GM04503 (cell line): ENCODE results near the gene BNC2.

Source experiments
- DNase-seq: peaks from one replicate; pipeline ENCODE4 v3.0.0-alpha.2; 2012; ENCODE audit warnings: low read depth

Gene BNC2

DNA sequence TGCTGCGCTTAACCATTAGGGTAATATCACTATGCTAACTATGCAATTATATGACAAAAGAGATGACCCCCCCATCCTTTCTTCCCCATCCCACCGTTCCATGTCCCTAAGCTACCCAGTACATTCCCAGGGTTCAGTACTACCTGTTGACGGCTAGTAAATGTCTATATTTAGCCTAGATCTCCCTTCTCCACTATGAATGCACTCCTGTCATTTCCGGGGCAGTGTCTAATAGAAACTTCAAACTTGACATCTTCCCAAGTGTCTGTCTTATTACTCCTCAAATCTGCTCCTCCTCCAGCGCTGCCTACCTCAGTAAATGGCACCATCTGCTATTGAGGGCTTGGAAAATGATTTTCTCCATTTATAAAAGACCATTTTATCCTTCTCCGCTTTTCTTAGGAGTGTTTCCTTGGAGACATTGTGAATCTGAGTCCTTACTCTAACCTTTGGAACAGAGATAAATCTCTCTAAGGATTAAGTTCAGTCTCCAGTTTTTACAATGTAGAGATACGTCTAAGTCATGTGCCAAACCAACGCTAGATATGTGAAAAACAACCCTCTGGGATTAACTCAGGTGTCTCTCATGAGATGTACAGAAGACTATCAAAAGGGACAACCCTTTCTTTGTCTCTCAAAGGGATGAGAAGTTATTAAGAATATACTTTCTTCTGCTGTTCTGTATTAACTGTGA, 114.9 kb downstream of the BNC2 start:
- DNase-seq = no peak

DNA sequence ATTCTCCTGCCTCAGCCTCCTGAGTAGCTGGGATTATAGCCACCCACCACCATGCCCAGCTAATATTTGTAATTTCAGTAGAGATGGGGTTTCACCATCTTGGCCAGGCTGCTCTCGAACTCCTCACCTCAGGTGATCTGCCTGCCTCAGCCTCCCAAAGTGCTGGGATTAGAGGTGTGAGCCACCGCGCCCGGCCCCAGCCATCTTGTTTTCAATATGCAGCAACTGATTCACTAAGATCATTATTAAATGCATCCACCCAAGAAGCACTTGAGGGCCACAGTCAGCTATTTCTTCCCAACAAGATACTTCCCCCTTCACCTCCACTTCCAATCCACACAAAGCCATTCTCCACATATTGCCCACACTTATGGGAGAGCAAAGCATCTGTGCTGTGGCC, 115.8 kb downstream of the BNC2 start:
- DNase-seq = no peak

DNA sequence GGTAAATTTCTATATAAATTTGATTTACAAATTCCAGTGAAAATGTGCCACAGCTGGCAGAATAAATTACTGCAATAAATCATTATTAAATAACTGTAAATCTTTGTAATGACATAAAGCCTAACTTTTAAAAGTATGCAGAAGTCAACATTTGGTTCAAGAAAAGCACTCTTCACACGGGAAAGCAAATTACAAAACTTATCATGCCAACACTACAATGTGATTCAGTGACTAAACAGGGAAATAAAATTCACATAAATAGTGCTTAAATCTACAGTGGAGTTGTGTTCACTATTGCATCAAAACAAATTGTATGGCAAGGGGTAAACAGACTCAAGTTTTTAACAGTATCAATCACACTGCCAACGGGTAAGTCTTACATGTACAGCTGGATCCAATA, 117.2 kb downstream of the BNC2 start:
- no peak for DNase-seq

- DNase-seq = no peak
These were observed 117.9 kb downstream of the BNC2 start for GRCh38 chr9:16752601-16753000.

- no peak for DNase-seq
These were observed 119.9 kb downstream of the BNC2 start for GRCh38 chr9:16750553-16750952.

DNA sequence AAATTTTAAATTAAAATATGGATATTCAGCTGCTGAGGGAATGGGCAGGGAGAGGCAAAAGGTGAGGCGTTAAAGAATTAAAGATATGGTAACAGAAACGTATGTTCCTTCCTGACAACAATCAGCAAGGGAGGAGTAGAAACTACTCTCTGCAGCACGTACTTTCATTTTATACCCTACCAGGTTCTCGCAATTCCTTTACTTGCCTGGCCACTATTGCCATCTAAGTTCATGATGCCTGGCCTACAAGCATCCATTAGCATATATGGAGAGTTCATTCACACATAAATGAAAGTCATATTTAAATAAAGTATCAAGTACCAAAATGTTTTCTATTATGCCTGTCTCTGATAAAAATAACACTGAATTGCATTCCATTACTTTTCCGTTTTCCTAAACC, 125.1 kb downstream of the BNC2 start:
- DNase-seq = no peak

GRCh38 chr9:16744394-16744793, 126.1 kb downstream of the BNC2 start:
- DNase-seq = no peak

GRCh38 chr9:16743375-16743774, 127.1 kb downstream of the BNC2 start:
- DNase-seq = no peak

- DNase-seq = no peak
These were observed 135.5 kb downstream of the BNC2 start for GRCh38 chr9:16735001-16735400.

DNA sequence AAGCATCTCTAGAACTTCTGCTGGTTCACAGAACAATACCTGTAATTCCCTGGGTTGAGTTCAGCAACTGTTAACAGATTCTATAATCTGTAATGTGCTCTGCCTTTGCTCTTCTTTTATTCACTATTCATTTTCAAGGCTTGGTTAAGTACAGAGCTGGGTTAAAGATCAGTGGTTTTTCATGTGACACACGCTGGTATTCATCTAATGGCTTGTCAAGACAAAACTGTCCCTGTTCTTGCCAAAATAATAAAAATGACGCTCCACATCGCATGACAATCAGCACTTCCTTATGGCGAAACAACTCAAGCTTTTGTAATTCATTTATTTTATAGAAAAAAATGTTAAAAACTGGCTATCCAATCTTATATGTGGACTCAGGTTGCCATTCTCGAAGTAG, 137.9 kb downstream of the BNC2 start:
- DNase-seq = no peak

- DNase-seq = no peak
These were observed 140.3 kb downstream of the BNC2 start for GRCh38 chr9:16730162-16730561.

DNA sequence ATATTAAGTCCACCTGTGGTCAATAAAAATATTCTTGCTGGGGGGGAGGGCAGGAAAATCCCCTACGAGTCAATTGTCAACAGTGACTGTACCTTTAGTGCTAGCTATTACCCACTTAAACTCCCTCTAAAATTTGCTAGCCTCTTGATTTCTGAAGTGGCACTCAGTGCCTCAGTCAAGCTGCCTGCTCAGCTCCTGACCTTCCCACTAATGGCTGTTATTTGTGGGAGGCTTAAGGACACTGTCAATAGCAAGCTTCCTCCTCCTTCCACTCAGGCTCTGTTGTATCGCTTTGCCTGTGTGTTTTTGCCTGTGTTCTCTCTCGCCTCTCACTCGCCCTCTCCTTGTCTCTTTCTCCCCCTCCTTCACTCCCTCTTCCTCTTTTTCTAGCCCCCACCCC, 140.8 kb downstream of the BNC2 start:
- no peak for DNase-seq

- no peak for DNase-seq
These were observed 142.3 kb downstream of the BNC2 start for GRCh38 chr9:16728137-16728508.

- no peak for DNase-seq
These were observed 142.9 kb downstream of the BNC2 start for GRCh38 chr9:16727452-16728136.

DNA sequence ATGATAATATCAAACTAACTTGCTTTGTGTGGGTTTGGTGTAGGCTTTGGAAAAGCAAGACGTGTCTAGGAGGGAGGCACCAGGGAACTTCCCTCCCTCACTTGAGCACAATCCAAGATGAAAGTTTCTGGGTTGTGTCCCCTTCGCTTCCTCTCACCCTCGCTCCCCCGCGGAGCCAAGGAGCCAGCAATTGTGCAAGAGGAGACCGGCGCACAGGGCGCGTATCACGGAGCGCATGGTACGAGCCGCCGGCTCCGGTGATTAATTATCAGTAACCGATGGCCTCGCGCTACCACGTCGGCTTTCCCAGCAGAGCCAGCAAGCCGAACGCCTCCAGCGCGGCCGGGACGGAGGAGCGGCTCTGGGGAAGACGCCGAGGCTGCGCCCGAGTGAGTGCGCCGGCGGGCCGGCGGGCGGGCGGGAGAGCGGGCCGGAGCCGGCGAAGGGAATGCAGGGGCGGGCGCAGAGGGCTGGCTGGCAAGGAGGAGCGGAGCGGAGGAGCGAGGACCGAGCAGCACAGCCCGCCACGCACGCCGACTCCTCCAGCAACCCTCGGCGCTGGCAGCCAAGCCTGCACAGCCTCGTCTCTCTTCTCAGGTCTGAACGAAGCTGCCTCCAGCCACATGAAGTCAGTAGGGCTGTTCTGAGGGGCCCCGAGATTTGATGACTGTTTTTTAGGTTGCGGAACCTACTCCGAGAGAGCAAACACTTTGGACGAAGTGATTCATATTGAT, 143.6 kb downstream of the BNC2 start:
- DNase-seq = peak; percentile 61

- no peak for DNase-seq
These were observed 144.4 kb downstream of the BNC2 start for GRCh38 chr9:16726029-16726428.

- no peak for DNase-seq
These were observed 145.4 kb downstream of the BNC2 start for GRCh38 chr9:16725066-16725465.

DNA sequence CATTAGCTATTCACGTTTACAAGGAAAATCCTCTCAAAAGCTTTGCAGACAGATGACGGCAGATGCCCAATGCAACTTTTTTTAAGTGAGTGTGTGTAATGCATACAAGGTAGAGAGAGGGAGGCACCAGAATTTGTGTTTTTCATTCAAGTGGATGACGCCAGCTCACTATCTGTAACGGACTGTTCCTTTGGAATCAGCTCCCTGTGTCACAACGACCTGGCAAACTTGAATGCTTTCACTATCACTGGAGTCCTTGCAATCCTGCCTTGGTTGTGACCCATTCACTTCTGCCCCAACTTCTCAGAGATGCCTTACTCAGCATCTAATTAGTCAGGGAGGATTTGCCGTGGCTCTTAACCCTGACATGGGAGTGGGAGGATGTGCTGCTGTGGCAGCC, 148.5 kb downstream of the BNC2 start:
- DNase-seq = no peak

DNA sequence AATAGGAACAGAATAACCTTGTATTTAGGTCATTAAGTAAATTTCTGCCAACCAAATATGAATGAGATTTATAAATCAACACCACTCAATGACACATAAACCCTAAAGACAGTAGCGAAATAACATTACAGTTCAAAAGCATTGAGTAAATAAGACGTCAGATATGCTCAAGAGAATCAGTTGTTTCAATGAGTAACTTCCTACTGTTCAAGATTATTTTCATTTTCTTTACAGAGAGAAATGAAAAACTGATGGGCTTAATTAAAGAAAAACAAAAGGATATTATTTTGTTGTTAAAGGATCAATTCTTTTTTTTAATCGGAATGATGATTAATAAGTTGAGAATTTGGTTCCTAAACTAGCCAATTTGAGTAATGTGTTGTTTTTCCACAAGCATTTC, 150.1 kb downstream of the BNC2 start:
- no peak for DNase-seq

DNA sequence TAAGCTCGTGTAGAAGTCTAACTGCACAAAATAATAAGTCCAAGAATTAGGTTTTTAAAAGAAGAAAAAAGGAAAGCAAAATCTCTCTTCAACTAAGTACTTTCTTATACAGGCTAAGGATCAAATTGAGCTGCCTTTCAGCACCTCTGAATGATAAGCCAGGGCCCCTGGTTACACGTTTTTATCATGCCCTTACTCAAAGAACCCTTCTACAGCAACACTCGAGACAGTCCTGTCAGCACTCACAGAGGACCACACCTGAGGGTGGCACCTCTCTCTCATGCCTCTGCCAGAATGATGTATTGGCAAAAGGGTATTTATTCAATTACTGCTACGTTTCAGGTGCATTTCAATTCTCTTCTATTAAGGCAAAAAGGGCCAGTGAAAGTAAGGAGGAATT, 150.5 kb downstream of the BNC2 start:
- no peak for DNase-seq

- DNase-seq = no peak
These were observed 151.5 kb downstream of the BNC2 start for GRCh38 chr9:16718952-16719351.

GRCh38 chr9:16718296-16718695, 152.2 kb downstream of the BNC2 start:
- no peak for DNase-seq

DNA sequence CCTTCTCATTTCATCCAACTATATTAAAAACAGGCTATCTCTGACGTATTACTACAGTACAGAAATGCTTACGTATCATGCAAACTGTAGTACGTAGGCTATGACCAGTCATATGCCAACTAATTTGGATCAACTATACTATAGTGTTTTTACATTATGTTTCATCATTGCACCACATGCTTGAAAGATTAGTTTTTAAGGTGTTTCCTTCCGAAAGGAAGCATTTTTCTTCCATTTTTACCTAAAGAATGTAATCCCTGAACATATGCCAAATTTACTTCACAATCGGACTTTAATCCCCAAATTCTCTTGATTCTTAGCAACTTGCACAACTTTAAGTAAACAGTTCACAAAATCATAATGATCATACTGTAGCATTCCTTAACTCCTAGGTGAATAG, 153.9 kb downstream of the BNC2 start:
- no peak for DNase-seq
